ENCODE results near the gene SPECC1.

- TF ChIP-seq FOXM1 (IDR thresholded peaks at IDR 0.05; ENCODE audit: borderline replicate concordance) (no peak), SP1 (IDR thresholded peaks at IDR 0.05) (no peak), LEF1 (IDR thresholded peaks at IDR 0.05; ENCODE audit: borderline replicate concordance) (no peak), PKNOX1 (IDR thresholded peaks at IDR 0.05) (no peak), ZNF384 (IDR thresholded peaks at IDR 0.05) (no peak), HDGF (IDR thresholded peaks at IDR 0.05; ENCODE audit: borderline replicate concordance) (no peak), TARDBP (IDR thresholded peaks at IDR 0.05) (no peak), FOXK2 (IDR thresholded peaks at IDR 0.05) (no peak), BHLHE40 (IDR thresholded peaks at IDR 0.05; ENCODE audit: borderline replicate concordance) (no peak), ARNT (IDR thresholded peaks at IDR 0.05) (no peak), FOXA1 (IDR thresholded peaks at IDR 0.05) (no peak), ELF4 (IDR thresholded peaks at IDR 0.05) (no peak), NFRKB (IDR thresholded peaks at IDR 0.05) (no peak), SUZ12 (IDR thresholded peaks at IDR 0.05) (no peak)
Observed at GRCh38 chr17:20066253-20066652, 57.1 kb downstream of the SPECC1 start.

Measured in HEK293T (cell line).